Liver (tissue), 9 donors: Measurements from ENCODE around the gene SF1. TPM values are rescaled to one million over a fixed set of nuclear protein-coding genes. Genes with fewer than 3 reads are reported as not detected.

Experiments
- DNase-seq: peaks from one replicate; pipeline ENCODE4 v3.0.0-alpha.2; 2017; ENCODE audit warnings: low spot score
- H3K27ac ChIP-seq, 2 donors: one replicate each; pipeline ENCODE4 v1.7.0; 2013; ENCODE audit warnings: inconsistent platforms in 2 of 2, low read length in 2 of 2, control low read depth in 1 of 2, low read depth in 1 of 2, mild to moderate bottlenecking in 1 of 2
- H3K27me3 ChIP-seq, 4 donors: one replicate each; pipeline versions ENCODE4 v1.6.1 to v1.7.0; 2013; ENCODE audit warnings: low read length in 3 of 4, inconsistent platforms in 1 of 4, mild to moderate bottlenecking in 1 of 4, moderate library complexity in 1 of 4; ENCODE audit not compliant: control insufficient read depth in 4 of 4, insufficient read depth in 4 of 4
- H3K36me3 ChIP-seq, 4 donors: one replicate each; pipeline versions ENCODE4 v1.6.1 to v1.7.0; 2013; ENCODE audit warnings: low read length in 3 of 4, mild to moderate bottlenecking in 3 of 4, low read depth in 1 of 4, moderate library complexity in 1 of 4; ENCODE audit not compliant: control insufficient read depth in 4 of 4, insufficient read depth in 3 of 4
- H3K4me1 ChIP-seq, 4 donors: one replicate each; pipeline versions ENCODE4 v1.6.1 to v1.7.0; 2013; ENCODE audit warnings: low read length in 3 of 4, mild to moderate bottlenecking in 3 of 4, moderate library complexity in 1 of 4; ENCODE audit not compliant: control insufficient read depth in 4 of 4, insufficient read depth in 4 of 4
- H3K4me3 ChIP-seq, 3 donors: one replicate each; pipeline versions ENCODE4 v1.6.1 to v1.7.0; 2013; ENCODE audit warnings: low read length in 3 of 3, control low read depth in 1 of 3, low read depth in 1 of 3, mild to moderate bottlenecking in 1 of 3
- H3K9ac ChIP-seq, 2 donors: one replicate each; pipeline ENCODE4 v1.7.0; 2013; ENCODE audit warnings: low read length in 2 of 2, mild to moderate bottlenecking in 2 of 2, moderate library complexity in 2 of 2, control low read depth in 1 of 2, low read depth in 1 of 2
- H3K9me3 ChIP-seq, 4 donors: one replicate each; pipeline versions ENCODE4 v1.6.1 to v1.7.0; 2013; ENCODE audit warnings: low read length in 3 of 4; ENCODE audit not compliant: control insufficient read depth in 4 of 4
- EGR1 ChIP-seq, 2 donors: IDR thresholded peaks; 2 replicates each; pipeline ENCODE4 v1.6.1; 2016 to 2018; ENCODE audit warnings: antibody characterized with exemption in 2 of 2, low read depth in 2 of 2
- FOXA1 ChIP-seq: IDR thresholded peaks from 2 replicates; pipeline ENCODE4 v1.6.1; 2016; ENCODE audit warnings: antibody characterized with exemption
- FOXA2 ChIP-seq: IDR thresholded peaks from 2 replicates; pipeline ENCODE4 v1.6.1; 2016; ENCODE audit warnings: antibody characterized with exemption
- GABPA ChIP-seq, 2 donors: IDR thresholded peaks in 1 of 2; conservative IDR thresholded peaks in 1 of 2; 2 replicates each; pipeline ENCODE4 v1.6.1; 2016; ENCODE audit warnings: antibody characterized with exemption in 2 of 2, mild to moderate bottlenecking in 1 of 2, moderate library complexity in 1 of 2
- HNF4A ChIP-seq, 2 donors: conservative IDR thresholded peaks; 2 replicates each; pipeline ENCODE4 v1.6.1; 2016; ENCODE audit warnings: antibody characterized with exemption in 2 of 2, mild to moderate bottlenecking in 2 of 2
- HNF4G ChIP-seq: IDR thresholded peaks from 2 replicates; pipeline ENCODE4 v1.6.1; 2016; ENCODE audit warnings: antibody characterized with exemption
- JUND ChIP-seq, 2 donors: IDR thresholded peaks; 2 replicates each; pipeline ENCODE4 v1.6.1; 2016; ENCODE audit warnings: antibody characterized with exemption in 2 of 2
- RAD21 ChIP-seq, 2 donors: IDR thresholded peaks; 2 replicates each; pipeline ENCODE4 v1.6.1; 2016; ENCODE audit warnings: antibody characterized with exemption in 2 of 2, mild to moderate bottlenecking in 2 of 2
- SP1 ChIP-seq: IDR thresholded peaks from 2 replicates; pipeline ENCODE4 v1.6.1; 2018; ENCODE audit warnings: antibody characterized with exemption, mild to moderate bottlenecking
- TAF1 ChIP-seq: conservative IDR thresholded peaks from 2 replicates; pipeline ENCODE4 v1.6.1; 2016; ENCODE audit warnings: antibody characterized with exemption, mild to moderate bottlenecking
- YY1 ChIP-seq: IDR thresholded peaks from 2 replicates; pipeline ENCODE4 v1.6.1; 2016; ENCODE audit warnings: antibody characterized with exemption, mild to moderate bottlenecking
- WGBS: extraction: QIAGEN DNeasy Blood & Tissue Kit; methylation state at CpG from one replicate; pipeline ENCODE4 v1.1.7; 2013; 5-methylcytosine and 5-hydroxymethylcytosine counted together
- polyA plus RNA-seq, 2 donors: library from polyadenylated mRNA; stranded (reverse) in 1 of 2; unstranded in 1 of 2; fragments of 200-250 nt in 1 of 2; fragments of >200 nt in 1 of 2; fragmentation: Nextera tagmentation in 1 of 2; extraction: Ambion mirVana in 1 of 2; gene quantifications; one replicate each; pipeline versions ENCODE4 v1.2.1 to v1.2.3, GENCODE V29; 2013 to 2015
- total RNA-seq, 2 donors: library from RNA; depleted of rRNA; stranded (reverse); fragments of >200 nt; gene quantifications; one replicate each; pipeline ENCODE4 v1.2.3, GENCODE V29; 2014
- TF ChIP-seq, protein P1 (sequence below): fragments of 150-350 bp; IDR thresholded peaks from 2 replicates; pipeline ENCODE4 v1.5.1; 2017; ENCODE audit warnings: improper control_type of control experiment, low read depth, low read length; ENCODE audit not compliant: missing input control
- TF ChIP-seq, protein P2 (sequence below): IDR thresholded peaks from 2 replicates; pipeline ENCODE4 v1.6.1; 2016; ENCODE audit warnings: antibody characterized with exemption
- TF ChIP-seq, protein P3 (sequence below): IDR thresholded peaks from 2 replicates; pipeline ENCODE4 v1.6.1; 2016; ENCODE audit warnings: antibody characterized with exemption
- TF ChIP-seq, protein P4 (sequence below): IDR thresholded peaks from 2 replicates; pipeline ENCODE4 v1.6.1; 2016; ENCODE audit warnings: antibody characterized with exemption
- TF ChIP-seq, protein P5 (sequence below): IDR thresholded peaks from 2 replicates; pipeline ENCODE4 v1.6.1; 2016; ENCODE audit warnings: antibody characterized with exemption, mild to moderate bottlenecking
- donor health status: healthy.
- donor health status: healthy.
- donor health status: healthy.
- donor health status: healthy.
- donor health status: healthy.

Gene SF1
- total and polyA plus RNA-seq, 4 donors = 44.9 to 135 (median 50.1) TPM

DNA sequence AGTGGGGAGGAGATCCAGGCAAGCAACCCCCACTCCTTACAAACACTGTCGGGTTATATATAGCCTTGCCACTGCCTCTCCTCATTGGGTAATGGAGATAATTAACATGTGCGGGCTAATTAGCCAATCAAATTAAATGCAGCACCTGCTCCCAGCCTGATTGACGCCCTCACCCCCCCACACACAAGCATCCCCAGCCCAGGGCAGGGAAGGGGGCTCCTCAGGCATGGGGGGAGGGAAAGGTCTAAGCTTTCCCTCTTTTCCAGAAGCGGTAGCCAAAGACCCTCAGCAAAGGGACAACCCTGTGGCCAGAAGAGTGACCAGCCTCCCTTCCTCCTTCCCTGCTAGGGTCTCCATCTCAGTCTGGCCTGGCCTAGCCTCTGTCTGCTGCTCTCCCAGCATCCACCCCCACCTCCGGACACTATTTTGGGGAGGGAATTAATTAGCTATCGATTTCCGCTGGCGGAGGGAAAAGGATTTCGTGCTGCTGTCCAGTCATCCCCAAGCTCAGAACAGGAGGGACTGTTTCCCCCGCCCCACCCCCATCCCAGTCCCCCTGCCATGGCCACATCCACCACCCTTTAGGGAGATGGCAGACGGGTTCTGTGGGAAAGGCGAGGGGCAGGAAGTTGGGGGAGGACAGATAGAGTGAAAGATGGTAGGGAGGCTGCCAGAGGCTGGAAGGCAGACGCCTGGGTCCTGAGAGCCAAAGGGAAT is 62.4 kb downstream of the SF1 start:
- no peaks in the 10 kb centered on the region for H3K9me3 ChIP-seq
- H3K27ac ChIP-seq = no peak overlapping the region
- peaks cover 2 to 9% (median 5%) of the 10 kb centered on the region in 4 donors for H3K4me1 ChIP-seq
- H3K9ac ChIP-seq = no peak overlapping the region
- WGBS = 52% methylated on average over 13 of the region's 13 CpGs
- H3K36me3 ChIP-seq = no peaks in the 10 kb centered on the region
- no peak overlapping the region for H3K4me3 ChIP-seq
- TF ChIP-seq, protein P1, sequence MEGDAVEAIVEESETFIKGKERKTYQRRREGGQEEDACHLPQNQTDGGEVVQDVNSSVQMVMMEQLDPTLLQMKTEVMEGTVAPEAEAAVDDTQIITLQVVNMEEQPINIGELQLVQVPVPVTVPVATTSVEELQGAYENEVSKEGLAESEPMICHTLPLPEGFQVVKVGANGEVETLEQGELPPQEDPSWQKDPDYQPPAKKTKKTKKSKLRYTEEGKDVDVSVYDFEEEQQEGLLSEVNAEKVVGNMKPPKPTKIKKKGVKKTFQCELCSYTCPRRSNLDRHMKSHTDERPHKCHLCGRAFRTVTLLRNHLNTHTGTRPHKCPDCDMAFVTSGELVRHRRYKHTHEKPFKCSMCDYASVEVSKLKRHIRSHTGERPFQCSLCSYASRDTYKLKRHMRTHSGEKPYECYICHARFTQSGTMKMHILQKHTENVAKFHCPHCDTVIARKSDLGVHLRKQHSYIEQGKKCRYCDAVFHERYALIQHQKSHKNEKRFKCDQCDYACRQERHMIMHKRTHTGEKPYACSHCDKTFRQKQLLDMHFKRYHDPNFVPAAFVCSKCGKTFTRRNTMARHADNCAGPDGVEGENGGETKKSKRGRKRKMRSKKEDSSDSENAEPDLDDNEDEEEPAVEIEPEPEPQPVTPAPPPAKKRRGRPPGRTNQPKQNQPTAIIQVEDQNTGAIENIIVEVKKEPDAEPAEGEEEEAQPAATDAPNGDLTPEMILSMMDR = no peak
- TF ChIP-seq HNF4A (conservative IDR thresholded peaks at IDR 0.05) = no peak
- no peak for TF ChIP-seq YY1
- TF ChIP-seq SP1 = no peak
- no peak for TF ChIP-seq FOXA2
- no peak for TF ChIP-seq RAD21 (IDR thresholded peaks at IDR 0.05)
- no peak for TF ChIP-seq FOXA1
- TF ChIP-seq GABPA (IDR thresholded peaks at IDR 0.05 in 1 of 2, conservative IDR thresholded peaks at IDR 0.05 in 1 of 2) = no peak
- TF ChIP-seq TAF1 = no peak
- TF ChIP-seq, protein P2, sequence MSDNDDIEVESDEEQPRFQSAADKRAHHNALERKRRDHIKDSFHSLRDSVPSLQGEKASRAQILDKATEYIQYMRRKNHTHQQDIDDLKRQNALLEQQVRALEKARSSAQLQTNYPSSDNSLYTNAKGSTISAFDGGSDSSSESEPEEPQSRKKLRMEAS = no peak
- TF ChIP-seq, protein P3, sequence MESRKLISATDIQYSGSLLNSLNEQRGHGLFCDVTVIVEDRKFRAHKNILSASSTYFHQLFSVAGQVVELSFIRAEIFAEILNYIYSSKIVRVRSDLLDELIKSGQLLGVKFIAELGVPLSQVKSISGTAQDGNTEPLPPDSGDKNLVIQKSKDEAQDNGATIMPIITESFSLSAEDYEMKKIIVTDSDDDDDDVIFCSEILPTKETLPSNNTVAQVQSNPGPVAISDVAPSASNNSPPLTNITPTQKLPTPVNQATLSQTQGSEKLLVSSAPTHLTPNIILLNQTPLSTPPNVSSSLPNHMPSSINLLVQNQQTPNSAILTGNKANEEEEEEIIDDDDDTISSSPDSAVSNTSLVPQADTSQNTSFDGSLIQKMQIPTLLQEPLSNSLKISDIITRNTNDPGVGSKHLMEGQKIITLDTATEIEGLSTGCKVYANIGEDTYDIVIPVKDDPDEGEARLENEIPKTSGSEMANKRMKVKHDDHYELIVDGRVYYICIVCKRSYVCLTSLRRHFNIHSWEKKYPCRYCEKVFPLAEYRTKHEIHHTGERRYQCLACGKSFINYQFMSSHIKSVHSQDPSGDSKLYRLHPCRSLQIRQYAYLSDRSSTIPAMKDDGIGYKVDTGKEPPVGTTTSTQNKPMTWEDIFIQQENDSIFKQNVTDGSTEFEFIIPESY = no peak
- TF ChIP-seq, protein P4, sequence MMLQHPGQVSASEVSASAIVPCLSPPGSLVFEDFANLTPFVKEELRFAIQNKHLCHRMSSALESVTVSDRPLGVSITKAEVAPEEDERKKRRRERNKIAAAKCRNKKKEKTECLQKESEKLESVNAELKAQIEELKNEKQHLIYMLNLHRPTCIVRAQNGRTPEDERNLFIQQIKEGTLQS = no peak
- no peak for TF ChIP-seq EGR1 (IDR thresholded peaks at IDR 0.05; ENCODE audit: low read depth in 2 of 2)
- no peak for TF ChIP-seq JUND (IDR thresholded peaks at IDR 0.05)
- TF ChIP-seq, protein P5, sequence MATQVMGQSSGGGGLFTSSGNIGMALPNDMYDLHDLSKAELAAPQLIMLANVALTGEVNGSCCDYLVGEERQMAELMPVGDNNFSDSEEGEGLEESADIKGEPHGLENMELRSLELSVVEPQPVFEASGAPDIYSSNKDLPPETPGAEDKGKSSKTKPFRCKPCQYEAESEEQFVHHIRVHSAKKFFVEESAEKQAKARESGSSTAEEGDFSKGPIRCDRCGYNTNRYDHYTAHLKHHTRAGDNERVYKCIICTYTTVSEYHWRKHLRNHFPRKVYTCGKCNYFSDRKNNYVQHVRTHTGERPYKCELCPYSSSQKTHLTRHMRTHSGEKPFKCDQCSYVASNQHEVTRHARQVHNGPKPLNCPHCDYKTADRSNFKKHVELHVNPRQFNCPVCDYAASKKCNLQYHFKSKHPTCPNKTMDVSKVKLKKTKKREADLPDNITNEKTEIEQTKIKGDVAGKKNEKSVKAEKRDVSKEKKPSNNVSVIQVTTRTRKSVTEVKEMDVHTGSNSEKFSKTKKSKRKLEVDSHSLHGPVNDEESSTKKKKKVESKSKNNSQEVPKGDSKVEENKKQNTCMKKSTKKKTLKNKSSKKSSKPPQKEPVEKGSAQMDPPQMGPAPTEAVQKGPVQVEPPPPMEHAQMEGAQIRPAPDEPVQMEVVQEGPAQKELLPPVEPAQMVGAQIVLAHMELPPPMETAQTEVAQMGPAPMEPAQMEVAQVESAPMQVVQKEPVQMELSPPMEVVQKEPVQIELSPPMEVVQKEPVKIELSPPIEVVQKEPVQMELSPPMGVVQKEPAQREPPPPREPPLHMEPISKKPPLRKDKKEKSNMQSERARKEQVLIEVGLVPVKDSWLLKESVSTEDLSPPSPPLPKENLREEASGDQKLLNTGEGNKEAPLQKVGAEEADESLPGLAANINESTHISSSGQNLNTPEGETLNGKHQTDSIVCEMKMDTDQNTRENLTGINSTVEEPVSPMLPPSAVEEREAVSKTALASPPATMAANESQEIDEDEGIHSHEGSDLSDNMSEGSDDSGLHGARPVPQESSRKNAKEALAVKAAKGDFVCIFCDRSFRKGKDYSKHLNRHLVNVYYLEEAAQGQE = no peak
- no peak for TF ChIP-seq HNF4G
- DNase-seq = no peak
- peaks cover 14 to 23% (median 16%) of the 10 kb centered on the region in 4 donors for H3K27me3 ChIP-seq
